HG03025 (cell line): Measurements from ENCODE around the gene ZNF532.
"Not testable (repeated sequence)": the region's sequence is repeated elsewhere in the genome, so short reads cannot be mapped to it uniquely, and the experiment has no call there.

Experiments
- ATAC-seq: cut with Tn5 transposase; IDR thresholded peaks from one replicate; pipeline ENCODE4 v1.9.1; 2021; ENCODE audit warnings: mild to moderate bottlenecking, moderate library complexity; ENCODE audit not compliant: unreplicated experiment, low FRiP score

The ZNF532 gene

GRCh38 chr18:58898010-58898799 is 33.5 kb downstream of the ZNF532 start:
- no peak for ATAC-seq

GRCh38 chr18:58900015-58900649 is 35.5 kb downstream of the ZNF532 start:
- no peak for ATAC-seq

GRCh38 chr18:58901143-58901542 is 36.5 kb downstream of the ZNF532 start:
- ATAC-seq = no peak

- ATAC-seq = no peak
Observed at GRCh38 chr18:58901783-58902182, 37.1 kb downstream of the ZNF532 start.

- ATAC-seq = no peak
Observed at GRCh38 chr18:58902961-58903360, 38.3 kb downstream of the ZNF532 start.

- ATAC-seq = no peak
Observed at GRCh38 chr18:58903533-58903932, 38.9 kb downstream of the ZNF532 start.

- ATAC-seq = no peak
Observed at GRCh38 chr18:58905777-58906428, 41.2 kb downstream of the ZNF532 start.

GRCh38 chr18:58908006-58908405 is 43.3 kb downstream of the ZNF532 start:
- no peak for ATAC-seq

GRCh38 chr18:58909521-58909920 is 44.8 kb downstream of the ZNF532 start:
- no peak for ATAC-seq

GRCh38 chr18:58911241-58911640 is 46.6 kb downstream of the ZNF532 start:
- ATAC-seq = no peak

GRCh38 chr18:58911766-58912165 is 47.1 kb downstream of the ZNF532 start:
- no peak for ATAC-seq

GRCh38 chr18:58915006-58915799 is 50.5 kb downstream of the ZNF532 start:
- no peak for ATAC-seq

GRCh38 chr18:58915995-58916394 is 51.3 kb downstream of the ZNF532 start:
- ATAC-seq = no peak

- not testable (repeated sequence) for ATAC-seq
Observed at GRCh38 chr18:58919934-58920333, 55.3 kb downstream of the ZNF532 start.

GRCh38 chr18:58922995-58923394 is 58.3 kb downstream of the ZNF532 start:
- ATAC-seq = no peak

- ATAC-seq = no peak
Observed at GRCh38 chr18:58924473-58924872, 59.8 kb downstream of the ZNF532 start.

GRCh38 chr18:58927659-58928058 is 63.0 kb downstream of the ZNF532 start:
- no peak for ATAC-seq

GRCh38 chr18:58928386-58928785 is 63.7 kb downstream of the ZNF532 start:
- ATAC-seq = no peak

- no peak for ATAC-seq
Observed at GRCh38 chr18:58929206-58929605, 64.5 kb downstream of the ZNF532 start.

GRCh38 chr18:58934356-58934755 is 69.7 kb downstream of the ZNF532 start:
- no peak for ATAC-seq
